ENCODE measurements around the gene FAM98A.

Gene FAM98A

DNA sequence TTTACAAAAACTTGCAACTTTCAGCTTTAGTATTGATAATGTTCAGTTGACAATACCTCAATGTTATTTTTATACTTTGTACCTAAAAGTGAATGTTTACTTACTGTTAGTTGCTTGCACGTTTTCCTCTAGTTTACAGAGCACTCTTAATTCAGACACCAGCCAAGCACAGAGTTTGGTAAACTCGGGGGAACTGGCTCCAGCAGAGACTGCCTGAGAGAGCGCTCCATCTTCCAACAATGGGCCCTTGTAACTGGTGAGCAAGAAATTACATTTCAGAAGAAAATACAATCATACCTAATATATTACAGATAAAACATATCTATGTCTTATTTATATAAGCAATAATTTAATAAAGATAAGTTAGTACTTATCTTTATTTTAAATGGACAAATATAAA lies 3.7 kb downstream of the FAM98A start:
- no peak for DNase-seq

DNA sequence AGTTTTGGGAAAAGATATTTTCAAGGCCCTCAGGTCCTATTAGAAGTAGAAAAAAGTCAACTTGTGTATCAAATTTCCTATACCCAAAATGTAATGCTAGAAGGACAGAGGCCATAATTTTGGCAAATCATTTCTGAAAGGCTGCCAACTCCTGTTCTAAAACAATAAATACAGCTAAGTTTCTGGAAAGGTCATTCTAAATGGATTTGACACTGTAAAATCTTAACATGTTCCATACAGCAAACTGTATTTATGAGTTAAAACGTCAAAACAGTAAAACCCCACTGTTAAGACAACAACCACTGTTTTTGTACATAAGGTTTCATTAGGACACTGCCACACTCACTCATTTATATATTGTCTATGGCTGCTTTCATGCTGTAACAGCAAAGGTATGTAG lies 9.7 kb downstream of the FAM98A start:
- DNase-seq, result no peak

DNA sequence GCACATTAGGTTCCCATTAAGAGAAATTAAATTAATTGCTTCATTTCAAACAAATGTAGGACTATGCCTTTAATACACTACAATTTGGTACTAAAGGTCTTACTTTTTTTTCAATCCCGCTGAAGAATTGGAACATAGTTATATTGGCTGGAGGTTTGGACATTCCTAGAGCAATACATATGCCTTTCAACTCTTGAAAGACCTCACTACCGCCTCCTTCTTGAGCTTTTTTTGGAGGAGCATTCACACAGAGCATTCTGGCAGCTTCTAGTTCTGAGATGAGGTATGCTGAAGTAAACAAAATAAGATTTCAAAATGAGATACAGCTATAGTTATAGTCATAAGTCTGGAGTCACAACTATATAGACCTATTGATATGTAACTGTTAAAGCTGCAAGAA lies 10.9 kb downstream of the FAM98A start:
- DNase-seq, result no peak

DNA sequence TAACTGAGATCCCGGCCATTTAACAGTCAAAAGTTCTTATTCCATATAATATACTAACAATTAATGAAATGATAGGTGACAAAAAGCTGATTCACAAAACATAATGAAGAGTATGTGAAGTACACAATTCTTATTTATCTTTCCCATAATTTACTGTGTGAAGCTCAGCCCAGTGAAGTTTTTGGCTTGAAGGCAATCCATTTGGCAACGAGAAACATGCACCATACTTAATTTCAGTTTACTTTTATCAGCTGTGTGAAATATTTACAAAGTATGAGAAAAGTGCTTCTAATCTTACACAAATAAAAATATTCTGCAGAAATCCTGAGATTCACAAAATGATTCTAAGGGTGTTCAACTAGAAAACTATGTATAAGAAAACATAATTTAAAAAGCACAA lies 12.3 kb downstream of the FAM98A start:
- no peak for DNase-seq

DNA sequence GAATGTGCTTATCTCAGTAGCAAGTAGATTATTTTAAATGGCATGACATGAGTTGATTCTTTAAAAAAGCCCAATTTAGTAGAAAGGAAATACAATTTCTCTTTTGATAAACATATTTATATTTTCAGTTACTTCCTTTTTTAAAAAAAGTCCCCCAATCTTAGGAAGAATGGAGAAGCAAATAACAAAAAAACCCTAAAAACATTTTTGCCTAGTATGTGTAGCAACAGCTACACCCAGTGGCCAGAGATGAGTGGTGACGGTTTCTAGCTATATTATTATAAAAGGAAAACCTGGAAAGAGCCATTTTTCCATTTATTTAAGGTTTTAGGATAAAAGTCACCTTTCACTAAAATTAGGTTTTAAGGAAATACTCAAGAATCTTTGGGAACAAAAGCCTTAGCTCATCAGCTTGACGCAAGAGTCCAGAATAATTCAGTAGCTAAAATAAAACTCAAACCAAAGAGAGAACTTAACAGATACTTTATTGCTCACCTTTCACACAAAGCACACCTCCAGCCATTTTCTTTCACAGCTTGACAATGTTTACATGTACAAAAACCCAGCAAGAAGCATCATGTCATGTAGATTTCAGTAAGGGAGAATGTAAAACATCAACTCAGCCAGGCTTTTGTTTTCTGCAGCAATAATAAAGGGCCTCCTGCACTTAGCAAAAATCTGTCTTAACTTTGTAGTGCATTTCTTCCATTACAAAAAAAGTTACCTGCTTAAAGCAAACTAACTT lies 15.7 kb downstream of the FAM98A start:
- DNase-seq, result no peak

DNA sequence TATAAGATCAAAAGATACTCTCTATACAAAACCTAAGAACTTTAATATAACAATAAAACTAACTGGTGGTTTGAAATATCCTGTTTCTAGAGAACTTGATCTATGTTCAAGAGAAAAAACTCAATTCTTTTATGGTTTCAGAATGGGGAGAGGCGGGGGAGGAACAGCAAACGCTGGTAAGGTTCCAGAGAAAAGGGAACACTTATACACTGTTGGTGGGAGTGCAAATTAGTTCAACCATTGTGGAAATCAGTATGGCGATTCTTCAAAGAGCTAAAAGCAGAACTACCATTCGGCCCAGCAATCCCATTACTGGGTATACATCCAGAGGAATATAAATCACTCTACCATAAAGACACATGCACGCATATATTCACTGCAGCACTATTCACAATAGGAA lies 17.2 kb downstream of the FAM98A start:
- no peak for DNase-seq

DNA sequence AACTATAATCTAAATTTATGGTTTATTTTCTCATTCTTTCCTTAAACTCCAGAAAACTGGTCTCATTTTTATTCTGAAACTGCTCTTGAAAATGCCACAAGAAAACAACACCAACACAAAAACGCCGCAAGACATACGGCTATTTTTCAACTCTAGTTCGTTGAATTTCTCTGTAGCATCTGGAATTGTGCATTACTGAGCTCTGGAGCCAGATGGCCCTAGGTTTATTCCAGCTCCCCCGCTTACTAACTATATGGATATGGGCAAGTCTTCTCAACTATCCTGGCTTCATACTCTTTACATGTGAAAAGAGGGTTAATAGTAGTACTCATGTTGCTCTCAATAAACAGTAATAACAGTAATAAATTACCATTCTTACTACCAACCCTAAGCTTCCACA lies 19.9 kb downstream of the FAM98A start:
- DNase-seq, result no peak

DNA sequence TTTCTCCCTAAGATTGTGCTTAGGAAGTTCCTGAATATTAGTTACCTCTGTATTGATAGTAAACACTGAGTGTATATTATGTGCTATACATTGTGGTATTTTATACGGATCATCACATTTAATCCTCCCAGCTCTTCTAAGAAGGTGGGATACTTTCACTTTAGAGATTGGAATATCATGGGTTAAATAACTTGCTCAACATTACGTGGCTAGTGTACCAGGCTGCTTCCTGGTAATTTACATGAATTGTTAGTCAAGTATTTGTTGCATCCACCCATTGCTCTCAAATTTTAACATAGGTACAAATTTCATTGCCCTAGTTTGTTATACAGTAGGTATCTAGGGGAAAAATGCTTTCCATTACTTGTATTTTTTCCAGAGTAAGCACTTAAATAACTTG lies 21.4 kb downstream of the FAM98A start:
- no peak for DNase-seq

DNA sequence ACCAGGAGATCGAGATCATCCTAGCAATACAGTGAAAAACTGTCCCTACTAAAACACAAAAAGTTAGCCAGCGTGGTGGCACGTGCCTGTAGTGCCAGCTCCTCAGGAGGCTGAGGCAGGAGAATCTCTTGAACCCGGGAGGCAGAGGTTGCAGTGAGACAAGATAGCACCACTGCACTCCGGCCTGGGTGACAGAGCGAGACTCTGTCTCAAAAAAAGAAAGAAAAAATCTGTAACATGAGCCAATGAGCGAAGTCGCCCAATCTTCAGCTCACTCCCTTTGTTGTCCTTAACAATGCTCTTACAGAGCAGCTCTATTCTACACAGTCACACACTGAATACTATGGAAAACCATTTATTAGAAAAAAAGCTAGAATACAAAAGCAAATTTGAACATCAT lies 22.0 kb downstream of the FAM98A start:
- DNase-seq, result no peak

DNA sequence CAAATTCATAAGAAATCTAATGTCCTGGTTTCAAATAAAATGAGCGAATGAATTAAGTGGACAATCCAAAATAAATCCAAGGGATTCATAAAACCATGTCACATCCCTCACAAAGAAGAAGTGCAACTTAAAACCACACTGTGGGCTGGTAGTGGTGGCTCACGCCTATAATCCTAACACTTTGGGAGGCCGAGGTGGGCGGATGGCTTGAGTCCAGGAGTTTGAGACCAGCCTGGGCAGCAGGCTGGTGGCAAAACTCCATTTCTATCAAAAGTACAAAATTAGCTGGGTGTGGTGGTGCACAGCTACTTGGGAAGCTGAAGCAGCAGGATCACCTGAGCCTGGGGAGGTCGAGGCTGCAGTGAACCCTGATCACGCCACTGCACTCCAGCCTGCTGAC lies 25.4 kb downstream of the FAM98A start:
- no peak for DNase-seq

DNA sequence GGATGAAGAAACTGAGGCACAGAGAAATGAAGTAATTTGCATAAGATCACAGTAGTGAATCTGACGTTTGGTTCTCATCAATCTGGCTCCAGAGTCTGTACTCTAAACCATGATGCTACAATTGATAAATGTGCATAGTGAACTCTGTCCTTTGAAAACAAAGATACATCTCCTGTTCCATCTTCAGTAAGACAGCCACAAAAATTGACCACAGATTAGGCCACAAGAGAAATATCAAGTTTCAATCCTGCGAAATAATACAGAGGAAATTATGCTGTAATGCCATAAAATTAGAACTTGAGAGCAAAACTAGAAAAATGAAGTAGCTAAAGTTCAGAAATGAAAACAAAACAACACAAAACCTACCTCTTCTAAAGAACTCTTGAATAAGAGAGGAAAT lies 28.4 kb downstream of the FAM98A start:
- no peak for DNase-seq

DNA sequence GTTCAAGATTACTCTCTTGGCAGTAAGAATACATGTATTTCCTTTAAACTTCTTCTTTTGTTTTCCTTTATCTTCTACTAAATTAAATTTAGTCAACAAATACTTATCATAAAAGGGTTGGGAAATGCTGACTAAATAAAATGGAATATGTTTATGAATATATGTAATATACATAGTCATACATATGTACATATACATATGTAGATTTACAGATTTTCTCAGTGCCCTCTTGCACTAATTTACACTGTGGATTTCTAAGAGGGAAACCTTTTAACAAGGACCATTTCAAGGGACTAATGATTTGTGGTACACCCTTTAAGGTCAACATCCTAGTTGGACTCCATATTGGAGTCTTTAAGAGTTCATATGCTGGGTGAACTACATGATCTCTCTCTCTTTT lies 37.2 kb downstream of the FAM98A start:
- DNase-seq, result no peak

DNA sequence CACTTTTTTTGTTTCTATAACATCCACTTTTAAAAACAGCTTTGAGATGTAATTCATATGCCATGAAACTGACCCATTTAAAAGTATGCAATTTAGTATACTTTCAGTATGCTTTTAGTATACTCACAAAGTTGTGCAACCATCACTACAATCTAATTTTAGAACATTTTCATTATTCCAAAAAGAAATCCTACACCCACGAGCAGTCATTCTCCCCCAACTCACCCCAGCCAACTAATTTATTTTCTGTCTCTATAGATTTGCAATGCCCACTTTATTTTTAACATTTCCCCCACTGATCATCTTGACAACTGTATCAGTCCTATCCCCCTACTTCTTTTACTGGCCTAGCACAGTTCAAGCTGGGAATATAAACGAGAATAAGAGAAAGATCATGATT lies 39.1 kb downstream of the FAM98A start:
- no peak for DNase-seq

DNA sequence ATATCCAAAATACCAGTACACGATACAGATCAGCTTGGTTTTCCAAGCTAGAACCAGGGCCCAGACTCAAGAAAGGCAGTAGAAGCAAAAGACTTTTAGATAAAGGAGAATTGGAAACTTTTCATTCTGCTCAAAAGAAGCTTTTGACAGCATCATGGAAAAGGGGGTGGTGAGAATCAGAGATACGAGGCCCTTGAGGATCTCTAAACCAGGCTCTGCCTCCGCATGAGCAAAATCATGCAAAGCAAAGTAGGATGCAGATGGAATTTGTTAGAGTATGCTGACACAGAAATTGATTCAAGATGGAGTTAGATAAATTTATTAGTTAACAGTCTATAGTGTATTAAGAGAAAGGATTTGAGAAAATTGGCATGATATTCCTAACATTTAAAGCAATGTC lies 39.8 kb downstream of the FAM98A start:
- no peak for DNase-seq

DNA sequence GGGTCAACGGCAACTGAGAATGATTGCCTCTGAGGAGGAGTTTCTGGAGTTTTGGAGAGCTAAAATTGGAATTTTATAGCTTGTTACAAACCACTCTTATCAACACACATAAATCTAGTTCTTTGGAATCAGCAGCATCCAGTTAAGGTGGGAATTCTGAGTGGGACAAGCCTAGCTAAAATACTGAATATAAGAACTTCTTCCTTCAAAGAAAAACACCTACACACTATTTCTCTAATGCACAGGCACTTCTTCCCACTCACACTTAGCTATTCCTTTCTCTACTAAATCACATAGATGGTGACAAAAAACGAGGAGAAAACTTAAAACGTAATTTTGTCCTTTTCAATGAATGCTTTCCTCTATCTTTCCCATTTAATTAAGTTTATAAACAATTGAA lies 43.4 kb downstream of the FAM98A start:
- no peak for DNase-seq

DNA sequence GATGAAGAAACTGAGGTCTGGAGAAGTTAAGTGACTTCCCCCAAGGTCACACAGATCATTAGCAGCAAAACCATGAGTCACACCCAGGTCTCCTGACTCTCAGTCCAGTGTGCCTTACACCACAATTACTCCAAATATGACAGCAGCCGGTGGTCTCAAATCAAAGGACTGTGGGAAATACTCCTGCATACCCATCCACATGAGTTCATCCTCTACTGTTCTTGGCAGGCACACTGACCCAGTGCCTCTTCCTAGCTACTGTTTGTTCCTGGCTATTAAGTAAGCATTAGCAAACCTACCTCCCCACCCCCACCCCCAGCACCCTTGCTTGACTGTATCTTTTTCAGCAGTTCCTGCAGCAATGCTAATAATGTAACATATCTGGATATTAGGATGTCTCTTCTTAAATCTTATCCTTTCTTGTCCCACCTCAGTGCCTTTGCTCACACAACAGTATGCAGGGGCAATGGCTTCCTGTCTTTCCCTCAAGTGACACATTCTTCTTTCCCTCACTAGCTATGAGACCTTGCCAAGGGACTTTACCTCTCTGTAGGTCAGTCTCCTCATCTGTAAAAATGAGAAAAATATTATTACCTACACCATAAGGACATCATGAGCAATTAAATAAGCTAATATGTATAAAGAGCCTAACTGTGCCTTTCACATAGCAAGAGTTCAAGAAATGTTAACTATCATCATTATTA lies 46.2 kb downstream of the FAM98A start:
- DNase-seq, result no peak

DNA sequence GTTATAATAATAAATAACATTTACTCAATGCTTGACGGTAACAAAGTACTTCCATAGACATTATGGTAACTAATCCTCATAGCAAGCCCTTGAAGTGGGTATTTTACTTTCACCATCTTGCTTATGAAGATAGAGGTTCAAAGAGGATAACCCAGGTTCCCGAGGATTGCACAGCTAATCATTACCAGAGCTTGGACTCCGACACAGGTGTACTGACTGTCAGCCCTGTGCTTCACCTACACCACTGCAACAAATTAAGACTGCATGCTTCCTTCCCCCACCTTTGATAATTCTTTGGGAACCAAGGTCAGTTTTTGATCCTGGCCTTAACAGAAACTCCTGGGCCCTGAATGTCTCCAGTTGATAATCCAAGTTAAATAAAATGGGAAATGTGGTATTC lies 48.9 kb downstream of the FAM98A start:
- DNase-seq, result no peak

DNA sequence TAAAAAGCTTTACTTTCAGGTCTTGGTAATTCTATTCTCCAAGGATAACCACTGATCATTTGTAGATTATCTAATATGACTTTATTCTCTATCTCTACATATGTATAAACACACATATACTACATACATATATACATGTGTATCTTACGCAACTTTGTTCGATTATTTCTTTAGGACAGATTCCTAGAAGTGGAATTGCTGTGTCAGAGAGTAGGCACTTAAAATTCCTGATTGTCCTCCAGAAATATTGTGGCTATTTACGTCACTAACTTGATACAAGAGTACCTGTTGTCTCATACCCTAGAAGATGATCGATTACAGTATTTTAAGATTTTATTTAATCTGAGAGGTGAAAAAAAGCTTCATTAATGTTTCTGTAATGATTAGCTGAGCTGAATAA lies 57.9 kb downstream of the FAM98A start:
- DNase-seq, result no peak

DNA sequence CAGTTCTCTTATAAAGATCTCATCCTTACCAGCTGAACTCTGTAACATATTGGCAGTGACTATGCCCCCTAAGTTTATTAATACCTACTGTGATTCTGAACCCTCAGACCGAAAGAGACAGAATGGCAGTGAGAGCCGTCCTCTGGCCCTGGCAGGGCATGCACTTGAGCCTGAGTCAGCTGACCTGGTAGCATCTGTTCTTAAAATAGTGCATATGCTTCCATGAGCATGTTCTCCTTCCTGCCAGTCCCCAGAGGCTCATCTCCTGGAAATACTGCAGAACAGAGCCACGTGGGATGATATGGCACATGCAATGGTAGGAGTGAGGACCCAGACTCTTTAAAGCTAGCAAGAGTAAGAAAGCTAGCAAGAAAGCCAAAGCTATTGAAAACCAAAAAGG lies 63.7 kb downstream of the FAM98A start:
- DNase-seq, result no peak
